Measurements from ENCODE around the gene HIC1. TPM values are rescaled to one million over a fixed set of nuclear protein-coding genes. Genes with fewer than 3 reads are reported as not detected.

Gene HIC1
- total and polyA plus RNA-seq, 2 experiments from 2014 or later, result 0.88 to 3.7 TPM

DNA sequence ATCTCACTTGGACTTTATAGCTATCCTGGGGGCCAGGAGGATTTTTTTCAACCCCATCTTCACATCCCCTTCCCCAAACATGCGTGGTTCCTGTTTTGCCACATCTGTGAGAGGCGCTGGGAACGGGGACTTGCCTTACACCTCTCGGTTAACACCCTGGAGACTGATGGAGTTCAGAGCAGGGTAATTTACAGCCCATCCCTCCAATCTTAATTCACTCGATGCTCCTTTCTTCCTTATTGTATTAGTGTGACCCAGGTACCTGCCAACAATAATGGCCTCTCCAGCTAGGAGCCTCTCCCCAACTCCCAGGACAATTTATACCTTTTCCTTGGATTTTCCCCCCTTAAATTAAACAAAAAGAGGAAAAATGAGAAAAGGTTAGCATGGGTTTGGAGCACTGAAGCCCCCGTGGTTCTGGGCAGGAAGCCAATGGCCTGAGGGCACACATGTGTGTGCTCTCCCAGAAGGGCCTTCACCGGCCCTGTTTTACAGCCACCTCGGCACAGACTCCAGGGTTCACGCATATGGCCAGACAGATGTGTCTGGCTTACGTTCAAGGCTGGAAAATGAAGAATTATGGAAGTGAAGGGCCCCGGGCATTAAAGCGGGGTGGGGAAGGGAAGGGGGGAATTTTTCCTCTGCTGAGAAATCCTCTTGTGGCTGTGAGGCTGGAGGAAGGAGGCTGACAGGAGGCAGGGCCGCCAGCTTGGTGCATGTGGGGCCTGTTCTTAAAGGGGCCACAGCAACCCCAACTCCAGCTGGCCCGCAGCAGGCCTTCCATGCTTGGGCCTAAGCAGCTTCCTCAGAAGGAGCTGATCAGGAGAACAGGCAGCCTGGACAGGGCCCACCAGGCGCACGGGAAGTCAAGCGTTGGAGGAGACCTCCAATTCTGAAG lies 21.4 kb downstream of the HIC1 start:
- peaks cover 35% of the 10 kb centered on the region for H3K4me1 ChIP-seq (ENCODE audit: low read depth)
- H3K27me3 ChIP-seq, result no peaks in the 10 kb centered on the region
- H3K9me3 ChIP-seq (ENCODE audit: low read depth), result no peaks in the 10 kb centered on the region
- TF ChIP-seq, protein P1, sequence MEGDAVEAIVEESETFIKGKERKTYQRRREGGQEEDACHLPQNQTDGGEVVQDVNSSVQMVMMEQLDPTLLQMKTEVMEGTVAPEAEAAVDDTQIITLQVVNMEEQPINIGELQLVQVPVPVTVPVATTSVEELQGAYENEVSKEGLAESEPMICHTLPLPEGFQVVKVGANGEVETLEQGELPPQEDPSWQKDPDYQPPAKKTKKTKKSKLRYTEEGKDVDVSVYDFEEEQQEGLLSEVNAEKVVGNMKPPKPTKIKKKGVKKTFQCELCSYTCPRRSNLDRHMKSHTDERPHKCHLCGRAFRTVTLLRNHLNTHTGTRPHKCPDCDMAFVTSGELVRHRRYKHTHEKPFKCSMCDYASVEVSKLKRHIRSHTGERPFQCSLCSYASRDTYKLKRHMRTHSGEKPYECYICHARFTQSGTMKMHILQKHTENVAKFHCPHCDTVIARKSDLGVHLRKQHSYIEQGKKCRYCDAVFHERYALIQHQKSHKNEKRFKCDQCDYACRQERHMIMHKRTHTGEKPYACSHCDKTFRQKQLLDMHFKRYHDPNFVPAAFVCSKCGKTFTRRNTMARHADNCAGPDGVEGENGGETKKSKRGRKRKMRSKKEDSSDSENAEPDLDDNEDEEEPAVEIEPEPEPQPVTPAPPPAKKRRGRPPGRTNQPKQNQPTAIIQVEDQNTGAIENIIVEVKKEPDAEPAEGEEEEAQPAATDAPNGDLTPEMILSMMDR (IDR thresholded peaks at IDR 0.05; ENCODE audit: low read depth, low read length), result no peak
- peaks cover 14% of the 10 kb centered on the region for H3K36me3 ChIP-seq
- DNase-seq (ENCODE audit: low read depth in 1 of 2, low spot score in 1 of 2), result peak in 1 of 2 donors; percentile 37
- H3K4me3 ChIP-seq, result no peak overlapping the region
- H3K27ac ChIP-seq, result peak overlapping the region; percentile 85

DNA sequence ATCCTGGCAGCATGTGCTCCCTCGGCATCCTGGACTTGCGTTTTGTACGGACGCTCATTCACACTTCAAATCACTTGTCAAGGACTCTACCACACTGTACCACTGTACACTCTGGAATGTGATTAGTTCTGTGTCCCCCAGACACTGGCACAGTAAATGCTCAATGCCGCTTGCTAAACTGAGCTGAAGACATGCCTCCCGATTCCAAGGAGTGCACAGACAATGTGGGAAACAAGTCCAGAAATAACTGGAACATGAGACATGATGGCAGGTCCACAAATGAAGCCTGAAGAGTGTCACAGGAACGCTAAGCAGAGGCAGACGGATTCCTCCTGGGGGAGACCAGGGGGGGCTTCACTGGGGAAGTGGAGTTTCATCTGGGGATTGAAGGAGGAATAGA lies 22.1 kb downstream of the HIC1 start:
- peak overlapping the region; percentile 85 for H3K27ac ChIP-seq
- TF ChIP-seq, protein P1 (IDR thresholded peaks at IDR 0.05; ENCODE audit: low read depth, low read length), result no peak
- peaks cover 35% of the 10 kb centered on the region for H3K4me1 ChIP-seq (ENCODE audit: low read depth)
- no peak for DNase-seq (ENCODE audit: low read depth in 1 of 2, low spot score in 1 of 2)
- H3K4me3 ChIP-seq, result no peak overlapping the region
- H3K27me3 ChIP-seq, result no peaks in the 10 kb centered on the region
- peaks cover 20% of the 10 kb centered on the region for H3K36me3 ChIP-seq
- H3K9me3 ChIP-seq (ENCODE audit: low read depth), result no peaks in the 10 kb centered on the region

DNA sequence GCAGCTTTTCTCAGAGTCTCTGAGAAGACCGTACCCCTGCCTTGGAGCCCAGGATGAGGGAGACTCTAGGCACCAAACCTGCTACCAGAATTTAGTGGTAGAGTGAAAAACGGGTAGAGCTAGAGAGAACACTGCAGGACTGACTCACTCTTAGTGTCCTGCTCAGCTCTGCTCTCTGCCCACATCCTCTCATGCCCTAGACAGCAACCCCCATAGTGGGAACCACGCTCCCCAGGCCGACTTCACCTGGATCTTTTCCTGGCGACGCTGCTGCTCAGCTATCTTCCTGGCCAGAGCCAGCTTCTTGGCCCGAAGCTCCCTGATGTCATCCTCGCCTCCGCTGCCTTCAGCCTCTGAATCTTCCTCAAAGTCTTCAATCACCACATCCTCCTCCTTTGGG lies 26.7 kb downstream of the HIC1 start:
- no peaks in the 10 kb centered on the region for H3K9me3 ChIP-seq (ENCODE audit: low read depth)
- DNase-seq (ENCODE audit: low read depth in 1 of 2, low spot score in 1 of 2), result no peak
- TF ChIP-seq, protein P1 (IDR thresholded peaks at IDR 0.05; ENCODE audit: low read depth, low read length), result no peak
- no peaks in the 10 kb centered on the region for H3K27me3 ChIP-seq
- H3K36me3 ChIP-seq, result peaks cover 20% of the 10 kb centered on the region
- H3K27ac ChIP-seq, result no peak overlapping the region
- peaks cover 57% of the 10 kb centered on the region for H3K4me1 ChIP-seq (ENCODE audit: low read depth)
- H3K4me3 ChIP-seq, result no peak overlapping the region

DNA sequence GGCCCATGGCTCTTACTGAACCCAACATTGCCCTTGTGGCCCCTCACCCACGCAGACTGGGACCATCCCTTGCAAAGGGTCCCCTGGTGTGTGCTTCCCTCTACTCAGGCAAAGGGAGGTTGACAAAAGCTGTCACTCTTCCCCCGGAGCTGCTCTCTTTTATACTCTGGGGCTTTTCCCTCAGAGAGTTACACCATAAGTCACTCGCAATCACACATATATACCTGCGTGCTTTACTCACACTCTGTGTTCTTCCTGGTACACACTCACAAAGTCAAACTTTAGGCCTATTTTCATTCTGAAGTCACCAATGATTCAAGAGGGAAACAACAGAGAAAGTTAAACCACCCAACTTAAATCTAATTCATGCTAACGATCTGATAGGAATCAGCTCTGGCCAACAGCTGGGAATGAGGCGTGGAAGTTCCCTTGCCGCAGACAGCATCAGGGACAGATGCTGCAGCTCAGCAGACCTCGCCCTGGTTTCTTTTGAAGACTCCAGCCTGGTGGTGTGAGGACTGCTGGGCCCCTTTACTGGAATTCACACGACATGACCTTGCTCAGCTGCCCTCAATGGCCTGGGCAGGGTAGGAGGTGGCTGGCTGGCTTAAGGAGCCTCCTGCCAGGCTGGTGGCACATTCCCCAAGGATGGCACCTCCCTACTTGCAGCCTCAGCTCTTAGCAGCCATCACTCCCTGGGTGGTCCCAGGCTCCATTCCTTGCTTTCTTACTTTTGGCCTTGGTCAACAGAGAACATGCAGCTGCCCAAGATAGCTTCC lies 27.3 kb downstream of the HIC1 start:
- H3K4me3 ChIP-seq, result no peak overlapping the region
- no peak for DNase-seq (ENCODE audit: low read depth in 1 of 2, low spot score in 1 of 2)
- TF ChIP-seq, protein P1 (IDR thresholded peaks at IDR 0.05; ENCODE audit: low read depth, low read length), result no peak
- H3K27ac ChIP-seq, result peak overlapping the region; percentile 96
- no peaks in the 10 kb centered on the region for H3K27me3 ChIP-seq
- peaks cover 57% of the 10 kb centered on the region for H3K4me1 ChIP-seq (ENCODE audit: low read depth)
- H3K9me3 ChIP-seq (ENCODE audit: low read depth), result no peaks in the 10 kb centered on the region
- H3K36me3 ChIP-seq, result peaks cover 20% of the 10 kb centered on the region

DNA sequence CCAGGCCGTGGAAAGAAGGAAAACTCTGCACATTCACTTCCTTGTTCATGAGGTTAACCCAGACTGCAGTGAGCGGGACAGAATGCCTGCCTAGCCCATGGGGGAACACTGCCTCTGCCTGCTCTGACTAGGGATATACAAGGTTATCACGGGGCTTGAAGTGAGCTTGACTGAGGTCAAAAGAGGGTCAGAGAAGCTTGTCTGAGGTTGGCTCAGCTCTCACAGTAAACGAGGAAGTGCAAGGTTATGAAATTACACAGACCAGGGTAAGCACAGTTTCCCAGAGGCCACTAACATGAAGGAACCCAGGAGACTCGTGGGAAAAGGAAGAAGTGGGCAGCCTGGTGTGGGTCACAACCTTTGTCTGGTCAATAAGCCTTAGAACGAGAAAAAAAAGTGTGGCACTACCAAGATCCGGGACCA lies 28.7 kb downstream of the HIC1 start:
- Histone ChIP-seq H3K9me3 (ENCODE audit: low read depth) (no peaks in the 10 kb centered on the region), H3K4me1 (ENCODE audit: low read depth) (peaks cover 63% of the 10 kb centered on the region), H3K27me3 (no peaks in the 10 kb centered on the region), H3K36me3 (peaks cover 18% of the 10 kb centered on the region), H3K27ac (peak overlapping the region; percentile 96), H3K4me3 (no peak overlapping the region)
- TF ChIP-seq, protein P1 (IDR thresholded peaks at IDR 0.05; ENCODE audit: low read depth, low read length), result no peak
- peak in 1 of 2 donors; percentile 87 for DNase-seq (ENCODE audit: low read depth in 1 of 2, low spot score in 1 of 2)
